Neural cell (in vitro differentiated cells): Measurements from ENCODE around the gene CHRM4. TPM values are rescaled to one million over a fixed set of nuclear protein-coding genes. Genes with fewer than 3 reads are reported as not detected.

Experiments used
- H2AFZ ChIP-seq: fragments of 200-600, 300-800 bp; sonication (generic), shearing (Covaris generic); 2 replicates; pipeline ENCODE4 v1.6.0; 2014; ENCODE audit warnings: low read depth, mild to moderate bottlenecking, antibody characterized with exemption, low read length, moderate library complexity
- H3F3A ChIP-seq: fragments of 200-600 bp; shearing (Covaris generic); 2 replicates; pipeline ENCODE4 v1.6.1; 2016; ENCODE audit warnings: mild to moderate bottlenecking, moderate library complexity, mixed read lengths, antibody characterized with exemption, low read length; ENCODE audit not compliant: insufficient read depth, poor library complexity, severe bottlenecking
- H3K27ac ChIP-seq: fragments of 200-600, 300-800 bp; sonication (generic), shearing (Covaris generic); 2 replicates; pipeline ENCODE4 v1.5.1; 2014; ENCODE audit warnings: mild to moderate bottlenecking, low read length, moderate library complexity
- H3K27me3 ChIP-seq: fragments of 300-800, 200-600 bp; sonication (generic), shearing (Covaris generic); 2 replicates; pipeline ENCODE4 v1.6.0; 2014; ENCODE audit warnings: mild to moderate bottlenecking, low read depth, low read length, moderate library complexity; ENCODE audit not compliant: insufficient read depth
- H3K36me3 ChIP-seq: fragments of 300-800, 200-600 bp; sonication (generic), shearing (Covaris generic); 2 replicates; pipeline ENCODE4 v1.5.1; 2014; ENCODE audit warnings: mild to moderate bottlenecking, antibody characterized with exemption, low read length, moderate library complexity; ENCODE audit not compliant: insufficient read depth
- H3K4me2 ChIP-seq: fragments of 300-800, 200-600 bp; sonication (generic), shearing (Covaris generic); 2 replicates; pipeline ENCODE4 v1.6.0; 2014; ENCODE audit warnings: mild to moderate bottlenecking, low read length
- H3K4me3 ChIP-seq: fragments of 300-800, 200-600 bp; sonication (generic), shearing (Covaris generic); 2 replicates; pipeline ENCODE4 v1.5.1; 2014; ENCODE audit warnings: mild to moderate bottlenecking, low read length, moderate library complexity
- H3K79me2 ChIP-seq: fragments of 200-600 bp; shearing (Covaris generic); replicated peaks from 2 replicates; pipeline ENCODE4 v1.6.0; 2014; ENCODE audit warnings: mild to moderate bottlenecking, low read length, moderate library complexity; ENCODE audit not compliant: insufficient read depth
- H3K9ac ChIP-seq: fragments of 300-800, 200-600 bp; sonication (generic), shearing (Covaris generic); 2 replicates; pipeline ENCODE4 v1.6.1; 2016; ENCODE audit warnings: mild to moderate bottlenecking, low read length, mixed read lengths
- H3K9me2 ChIP-seq: fragments of 200-600 bp; shearing (Covaris generic); 2 replicates; pipeline ENCODE4 v1.6.1; 2016; ENCODE audit warnings: mild to moderate bottlenecking, low read length, mixed read lengths; ENCODE audit not compliant: insufficient read depth
- H3K9me3 ChIP-seq: fragments of 200-600, 300-800 bp; sonication (generic), shearing (Covaris generic); 2 replicates; pipeline ENCODE4 v1.6.1; 2016; ENCODE audit warnings: mild to moderate bottlenecking, mixed run types, low read length, moderate library complexity, mixed read lengths
- H4K20me1 ChIP-seq: fragments of 200-600 bp; shearing (Covaris generic); 2 replicates; pipeline ENCODE4 v1.6.1; 2016; ENCODE audit warnings: mild to moderate bottlenecking, mixed run types; ENCODE audit not compliant: insufficient read depth
- EP300 ChIP-seq: fragments of 450-650 bp; conservative IDR thresholded peaks from 2 replicates; pipeline ENCODE4 v1.6.1; 2014; ENCODE audit warnings: antibody characterized with exemption, mild to moderate bottlenecking, moderate library complexity; ENCODE audit not compliant: poor library complexity, severe bottlenecking
- EZH2 ChIP-seq: fragments of 200-600, 300-800 bp; shearing (Covaris generic), sonication (generic); IDR thresholded peaks from 2 replicates; pipeline ENCODE4 v1.6.1; 2014; ENCODE audit warnings: antibody characterized with exemption, low read length, borderline replicate concordance, mild to moderate bottlenecking; ENCODE audit not compliant: insufficient read depth, poor library complexity, severe bottlenecking
- MXI1 ChIP-seq: fragments of 450-650 bp; conservative IDR thresholded peaks from 2 replicates; pipeline ENCODE4 v1.6.1; 2014; ENCODE audit warnings: antibody characterized with exemption, mild to moderate bottlenecking; ENCODE audit not compliant: poor library complexity, severe bottlenecking
- POLR2AphosphoS5 ChIP-seq: IDR thresholded peaks from 2 replicates; pipeline ENCODE4 v1.6.1; 2012
- RAD21 ChIP-seq: fragments of 450-650 bp; conservative IDR thresholded peaks from 2 replicates; pipeline ENCODE4 v1.6.1; 2014; ENCODE audit warnings: antibody characterized with exemption, mild to moderate bottlenecking, moderate library complexity
- SMC3 ChIP-seq: fragments of 450-650 bp; conservative IDR thresholded peaks from 2 replicates; pipeline ENCODE4 v1.6.1; 2014; ENCODE audit warnings: antibody characterized with exemption, mild to moderate bottlenecking, moderate library complexity; ENCODE audit not compliant: poor library complexity
- TAF1 ChIP-seq: IDR thresholded peaks from 2 replicates; pipeline ENCODE4 v1.6.1; 2012; ENCODE audit warnings: low read depth
- polyA plus RNA-seq: library from polyadenylated mRNA; depleted of rRNA; stranded (reverse); fragments of >200 nt; gene quantifications from 2 replicates; pipeline ENCODE4 v1.2.3, GENCODE V29; 2014
- TF ChIP-seq, protein P1 (sequence below): fragments of 450-650 bp; IDR thresholded peaks from 2 replicates; pipeline ENCODE4 v1.5.1; 2014; ENCODE audit warnings: antibody characterized with exemption, mild to moderate bottlenecking, moderate library complexity; ENCODE audit not compliant: poor library complexity, severe bottlenecking
- TF ChIP-seq, protein P2 (sequence below): IDR thresholded peaks from 2 replicates; pipeline ENCODE4 v1.6.1; 2012; ENCODE audit warnings: borderline replicate concordance

CHRM4 gene
- polyA plus RNA-seq, 1 donor from 2014 or later, result 8.2 TPM

DNA sequence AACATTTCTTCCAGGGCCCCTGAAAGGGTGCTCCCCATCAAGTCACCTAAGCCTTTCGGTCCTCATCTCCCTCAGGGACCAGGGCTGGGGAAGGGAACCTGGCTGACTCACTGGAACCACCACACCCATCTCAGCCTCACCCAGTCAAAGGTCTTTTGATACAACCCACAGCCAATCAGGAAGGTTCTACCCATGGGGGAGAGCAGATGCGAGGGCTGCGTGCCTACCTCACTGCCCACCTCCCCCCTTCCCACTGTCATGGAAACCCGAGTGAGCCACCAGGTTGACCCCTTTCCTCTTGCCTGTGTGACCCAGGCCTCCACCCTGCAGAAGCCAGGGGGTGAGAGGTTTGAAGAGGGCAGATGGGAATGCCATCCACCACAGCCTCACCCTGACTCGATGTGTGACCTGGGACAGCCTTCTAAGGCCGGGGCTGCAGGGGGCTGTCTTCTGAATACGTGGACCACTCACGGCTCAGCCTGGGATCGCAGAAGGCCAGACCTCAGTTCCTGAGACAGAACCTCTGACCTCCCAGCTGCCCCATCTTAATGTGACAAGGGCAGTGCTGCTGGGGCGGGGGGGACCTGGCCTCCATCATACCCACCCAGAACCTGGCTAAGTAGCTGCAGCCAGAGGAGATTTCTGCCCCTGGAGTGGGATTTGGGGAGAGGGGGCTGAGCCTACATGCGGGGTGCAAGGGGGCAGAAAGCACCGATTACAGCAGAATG, 7.4 kb downstream of the CHRM4 start:
- Histone ChIP-seq H3K9me2 (no peaks in the 10 kb centered on the region), H4K20me1 (no peaks in the 10 kb centered on the region), H2AFZ (no peak overlapping the region), H3K27me3 (peaks cover 12% of the 10 kb centered on the region), H3K36me3 (no peaks in the 10 kb centered on the region), H3K4me2 (no peak overlapping the region), H3K9ac (no peak overlapping the region), H3K9me3 (no peaks in the 10 kb centered on the region), H3K4me3 (no peak overlapping the region), H3K79me2 (peaks cover 14% of the 10 kb centered on the region), H3K27ac (no peak overlapping the region), H3F3A (no peaks in the 10 kb centered on the region)
- TF ChIP-seq, protein P1, sequence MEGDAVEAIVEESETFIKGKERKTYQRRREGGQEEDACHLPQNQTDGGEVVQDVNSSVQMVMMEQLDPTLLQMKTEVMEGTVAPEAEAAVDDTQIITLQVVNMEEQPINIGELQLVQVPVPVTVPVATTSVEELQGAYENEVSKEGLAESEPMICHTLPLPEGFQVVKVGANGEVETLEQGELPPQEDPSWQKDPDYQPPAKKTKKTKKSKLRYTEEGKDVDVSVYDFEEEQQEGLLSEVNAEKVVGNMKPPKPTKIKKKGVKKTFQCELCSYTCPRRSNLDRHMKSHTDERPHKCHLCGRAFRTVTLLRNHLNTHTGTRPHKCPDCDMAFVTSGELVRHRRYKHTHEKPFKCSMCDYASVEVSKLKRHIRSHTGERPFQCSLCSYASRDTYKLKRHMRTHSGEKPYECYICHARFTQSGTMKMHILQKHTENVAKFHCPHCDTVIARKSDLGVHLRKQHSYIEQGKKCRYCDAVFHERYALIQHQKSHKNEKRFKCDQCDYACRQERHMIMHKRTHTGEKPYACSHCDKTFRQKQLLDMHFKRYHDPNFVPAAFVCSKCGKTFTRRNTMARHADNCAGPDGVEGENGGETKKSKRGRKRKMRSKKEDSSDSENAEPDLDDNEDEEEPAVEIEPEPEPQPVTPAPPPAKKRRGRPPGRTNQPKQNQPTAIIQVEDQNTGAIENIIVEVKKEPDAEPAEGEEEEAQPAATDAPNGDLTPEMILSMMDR, result no peak
- TF ChIP-seq, protein P2, sequence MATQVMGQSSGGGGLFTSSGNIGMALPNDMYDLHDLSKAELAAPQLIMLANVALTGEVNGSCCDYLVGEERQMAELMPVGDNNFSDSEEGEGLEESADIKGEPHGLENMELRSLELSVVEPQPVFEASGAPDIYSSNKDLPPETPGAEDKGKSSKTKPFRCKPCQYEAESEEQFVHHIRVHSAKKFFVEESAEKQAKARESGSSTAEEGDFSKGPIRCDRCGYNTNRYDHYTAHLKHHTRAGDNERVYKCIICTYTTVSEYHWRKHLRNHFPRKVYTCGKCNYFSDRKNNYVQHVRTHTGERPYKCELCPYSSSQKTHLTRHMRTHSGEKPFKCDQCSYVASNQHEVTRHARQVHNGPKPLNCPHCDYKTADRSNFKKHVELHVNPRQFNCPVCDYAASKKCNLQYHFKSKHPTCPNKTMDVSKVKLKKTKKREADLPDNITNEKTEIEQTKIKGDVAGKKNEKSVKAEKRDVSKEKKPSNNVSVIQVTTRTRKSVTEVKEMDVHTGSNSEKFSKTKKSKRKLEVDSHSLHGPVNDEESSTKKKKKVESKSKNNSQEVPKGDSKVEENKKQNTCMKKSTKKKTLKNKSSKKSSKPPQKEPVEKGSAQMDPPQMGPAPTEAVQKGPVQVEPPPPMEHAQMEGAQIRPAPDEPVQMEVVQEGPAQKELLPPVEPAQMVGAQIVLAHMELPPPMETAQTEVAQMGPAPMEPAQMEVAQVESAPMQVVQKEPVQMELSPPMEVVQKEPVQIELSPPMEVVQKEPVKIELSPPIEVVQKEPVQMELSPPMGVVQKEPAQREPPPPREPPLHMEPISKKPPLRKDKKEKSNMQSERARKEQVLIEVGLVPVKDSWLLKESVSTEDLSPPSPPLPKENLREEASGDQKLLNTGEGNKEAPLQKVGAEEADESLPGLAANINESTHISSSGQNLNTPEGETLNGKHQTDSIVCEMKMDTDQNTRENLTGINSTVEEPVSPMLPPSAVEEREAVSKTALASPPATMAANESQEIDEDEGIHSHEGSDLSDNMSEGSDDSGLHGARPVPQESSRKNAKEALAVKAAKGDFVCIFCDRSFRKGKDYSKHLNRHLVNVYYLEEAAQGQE, result no peak
- TF ChIP-seq EZH2 (no peak), EP300 (no peak), POLR2AphosphoS5 (no peak), TAF1 (no peak), RAD21 (no peak), MXI1 (no peak)

DNA sequence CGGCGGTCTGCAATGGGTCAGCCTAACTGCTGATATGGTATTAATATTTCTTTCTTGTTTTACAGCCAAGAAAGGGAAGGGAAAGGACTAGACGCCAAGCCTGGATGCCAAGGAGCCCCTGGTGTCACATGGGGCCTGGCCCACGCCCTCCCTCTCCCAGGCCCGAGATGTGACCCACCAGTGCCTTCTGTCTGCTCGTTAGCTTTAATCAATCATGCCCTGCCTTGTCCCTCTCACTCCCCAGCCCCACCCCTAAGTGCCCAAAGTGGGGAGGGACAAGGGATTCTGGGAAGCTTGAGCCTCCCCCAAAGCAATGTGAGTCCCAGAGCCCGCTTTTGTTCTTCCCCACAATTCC, 8.2 kb downstream of the CHRM4 start:
- TF ChIP-seq SMC3 (no peak), MXI1 (no peak), EP300 (no peak), EZH2 (no peak), TAF1 (no peak), RAD21 (no peak), POLR2AphosphoS5 (no peak)
- TF ChIP-seq, protein P1, result no peak
- TF ChIP-seq, protein P2, result no peak
- H4K20me1 ChIP-seq, result no peaks in the 10 kb centered on the region
- H3K27ac ChIP-seq, result no peak overlapping the region
- H3K4me2 ChIP-seq, result no peak overlapping the region
- peaks cover 7% of the 10 kb centered on the region for H3K27me3 ChIP-seq
- no peaks in the 10 kb centered on the region for H3K9me3 ChIP-seq
- no peaks in the 10 kb centered on the region for H3K36me3 ChIP-seq
- H3F3A ChIP-seq, result no peaks in the 10 kb centered on the region
- no peak overlapping the region for H3K9ac ChIP-seq
- H2AFZ ChIP-seq, result no peak overlapping the region
- no peaks in the 10 kb centered on the region for H3K9me2 ChIP-seq
- H3K4me3 ChIP-seq, result peak overlapping the region; percentile 73
- H3K79me2 ChIP-seq, result peaks cover 14% of the 10 kb centered on the region
